Heart left ventricle (tissue), 16 donors: ENCODE measurements around the gene CFAP99. TPM values are rescaled to one million over a fixed set of nuclear protein-coding genes. Genes with fewer than 3 reads are reported as not detected.

Experiments
- ATAC-seq, 4 donors: fragments of 200-7000 bp; cut with Tn5 transposase; one replicate each; pipeline ENCODE4 v1.9.1; 2020 to 2022; ENCODE audit warnings: moderate library complexity in 4 of 4, mild to moderate bottlenecking in 3 of 4, moderate number of reproducible peaks in 1 of 4
- DNase-seq, 5 donors: peaks; one replicate each; pipeline ENCODE4 v3.0.0-alpha.2; 2020
- H3K27ac ChIP-seq, 12 donors: fragments of 200-600 bp; sonication (generic) in 4 of 12; one replicate each; pipeline versions ENCODE4 v1.5.0 to v1.8.0; 2016 to 2022; ENCODE audit warnings: mild to moderate bottlenecking in 2 of 12
- H3K27me3 ChIP-seq, 9 donors: fragments of 200-600 bp; sonication (generic) in 2 of 9; one replicate each; pipeline versions ENCODE4 v1.5.1 to v1.8.0; 2016 to 2022; ENCODE audit warnings: mild to moderate bottlenecking in 3 of 9
- H3K36me3 ChIP-seq, 9 donors: fragments of 200-600 bp; sonication (generic) in 2 of 9; one replicate each; pipeline versions ENCODE4 v1.5.0 to v1.8.0; 2018 to 2022; ENCODE audit warnings: mild to moderate bottlenecking in 2 of 9
- H3K4me1 ChIP-seq, 12 donors: fragments of 200-600 bp; sonication (generic) in 4 of 12; one replicate each; pipeline versions ENCODE4 v1.5.0 to v1.8.0; 2016 to 2022; ENCODE audit warnings: mild to moderate bottlenecking in 3 of 12
- H3K4me3 ChIP-seq, 12 donors: fragments of 200-600 bp; sonication (generic) in 4 of 12; one replicate each; pipeline versions ENCODE4 v1.5.0 to v1.8.0; 2017 to 2022; ENCODE audit warnings: mild to moderate bottlenecking in 9 of 12, moderate library complexity in 4 of 12
- H3K9me3 ChIP-seq, 12 donors: fragments of 200-600 bp; sonication (generic) in 4 of 12; one replicate each; pipeline versions ENCODE4 v1.5.0 to v1.8.0; 2016 to 2022; ENCODE audit warnings: mild to moderate bottlenecking in 1 of 12
- CTCF ChIP-seq, 12 donors: fragments of 200-600 bp; sonication (generic) in 4 of 12; IDR thresholded peaks; one replicate each; pipeline versions ENCODE4 v1.5.0 to v1.8.0; 2018 to 2022; ENCODE audit warnings: antibody characterized with exemption in 12 of 12, mild to moderate bottlenecking in 5 of 12
- POLR2A ChIP-seq, 2 donors: fragments of 450-650 bp; IDR thresholded peaks; one replicate each; pipeline ENCODE4 v1.6.1; 2017; ENCODE audit warnings: antibody characterized with exemption in 2 of 2, mild to moderate bottlenecking in 2 of 2, moderate library complexity in 2 of 2
- WGBS, 4 donors: extraction: QIAGEN DNeasy Blood & Tissue Kit in 2 of 4; methylation state at CpG; one replicate each; pipeline versions ENCODE4 v1.1.5 to v1.1.7; 2013 to 2018; 5-methylcytosine and 5-hydroxymethylcytosine counted together
- intact Hi-C, 10 donors: fragments of 100-400 bp; cut with DNase I; formaldehyde crosslinking; loops; one replicate each; pipeline versions ENCODE4 v1.11.1 to v1.14.2; 2022
- polyA plus RNA-seq, 2 donors: library from polyadenylated mRNA; stranded (reverse); fragments of 200-250 nt; gene quantifications; one replicate each; pipeline ENCODE4 v1.2.3, GENCODE V29; 2013
- total RNA-seq, 9 donors: library from RNA; depleted of rRNA in 2 of 9; stranded (reverse); fragments of >200 nt in 2 of 9; fragmentation: NEBNext Ultra II Directional in 3 of 9; extraction: Animal tissue kit (Norgen Biotek cat#: 25700) in 3 of 9; gene quantifications; one replicate each; pipeline versions ENCODE4 v1.1.0 to v1.2.4, GENCODE V29; 2016 to 2023
- donor health status: ischemic (EF 13 %, LVEDD 7.1; RV severe dilation, severe dysfunction).
- donor health status: healthy with polysubstance abuse.
- donor health status: DM: no; HTN: yes; CAD: no.
- donor health status: DM: no; HTN: no; CAD: no.
- donor health status: ischemic (EF 25% LVEDD 6.9; RV normal size, moderate dysfunction).
- donor health status: ischemic (EF 25% LVEDD 5.7; RV mildly dilated, moderate dysfunction).
- donor health status: healthy.
- donor health status: DM: yes; HTN: yes; CAD: no.
- donor health status: ischemic (EF 35%, LVEDD 5.7; RV mildly dilated, moderate dysfunction).
- donor health status: nonischemic (EF 11% LVEDD 7.7; RV severe dilation, severe dysfunction).
- donor health status: DM: yes; HTN: yes; CAD: no.
- donor health status: PGD.
- donor health status: ischemic (EF 29% LVEDD 5.4; RV normal size, mild dysfunction).
- donor health status: nonischemic (EF 23%, LVEDD 6.1; RV moderate dilation, normal function).

CFAP99 gene
- total and polyA plus RNA-seq, 11 donors, result not detected

- Histone ChIP-seq H3K4me3 (no peak overlapping the region), H3K9me3 (no peaks in the 10 kb centered on the region), H3K4me1 (peaks cover 0 to 20% (median 11%) of the 10 kb centered on the region in 12 donors), H3K27me3 (no peaks in the 10 kb centered on the region), H3K27ac (no peak overlapping the region), H3K36me3 (peaks cover 0 to 84% (median 70%) of the 10 kb centered on the region in 9 donors)
- TF ChIP-seq POLR2A (IDR thresholded peaks at IDR 0.05) (no peak), CTCF (IDR thresholded peaks at IDR 0.05) (no peak)
- DNase-seq (peak in 1 of 5 donors; percentile 20), ATAC-seq (no peak)
- intact Hi-C loops, result no loop called here
- 59 to 72% (median 66%) methylated on average over 9 of the region's 9 CpGs for WGBS, 4 donors
Measured at GRCh38 chr4:2511645-2512131, 92.9 kb downstream of the CFAP99 start.

Other genes starting within 250 kb of the CFAP99 start
- 1 to 10 TPM; 4.2 to 8.3 (median 6.3) TPM for gene HAUS3, start 176.8 kb upstream of the CFAP99 start, total RNA-seq
- 1 to 10 TPM; 4.2 to 6.8 TPM for gene HAUS3, start 176.8 kb upstream of the CFAP99 start, polyA plus RNA-seq
- gene POLN, start 176.8 kb upstream of the CFAP99 start, total RNA-seq, result 1 to 10 TPM in 7 of 9 donors, under 1 TPM in 2; 0.38 to 4.5 (median 2.6) TPM
- under 1 TPM; 0.79 to 0.84 TPM for gene POLN, start 176.8 kb upstream of the CFAP99 start, polyA plus RNA-seq
- gene MXD4, start 156.8 kb upstream of the CFAP99 start, total RNA-seq, result 10 to 100 TPM; 27.5 to 76.6 (median 35.5) TPM
- 10 to 100 TPM; 39.0 to 55.5 TPM for gene MXD4, start 156.8 kb upstream of the CFAP99 start, polyA plus RNA-seq
- 10 to 100 TPM in 2 of 9 donors, 1 to 10 TPM in 7; 2.6 to 11.9 (median 5.6) TPM for gene ZFYVE28, start 310 bp upstream of the CFAP99 start, total RNA-seq
- gene ZFYVE28, start 310 bp upstream of the CFAP99 start, polyA plus RNA-seq, result 1 to 10 TPM; 4.3 to 5.0 TPM
- 10 to 100 TPM; 24.3 to 45.7 (median 30.8) TPM for gene RNF4, start 50.2 kb downstream of the CFAP99 start, total RNA-seq
- gene RNF4, start 50.2 kb downstream of the CFAP99 start, polyA plus RNA-seq, result 10 to 100 TPM; 10.6 to 36.3 TPM
- gene FAM193A, start 117.7 kb downstream of the CFAP99 start, total RNA-seq, result 10 to 100 TPM; 12.6 to 21.0 (median 17.3) TPM
- 10 to 100 TPM in 1 of 2 donors, 1 to 10 TPM in 1; 9.7 to 10.6 TPM for gene FAM193A, start 117.7 kb downstream of the CFAP99 start, polyA plus RNA-seq